GM18519 (cell line): ENCODE data around the gene CXCL5.

Source experiments
- ATAC-seq: cut with Tn5 transposase; IDR thresholded peaks from one replicate; pipeline ENCODE4 v1.9.1; 2021; ENCODE audit warnings: mild to moderate bottlenecking, moderate library complexity; ENCODE audit not compliant: unreplicated experiment, low FRiP score

The CXCL5 gene

DNA sequence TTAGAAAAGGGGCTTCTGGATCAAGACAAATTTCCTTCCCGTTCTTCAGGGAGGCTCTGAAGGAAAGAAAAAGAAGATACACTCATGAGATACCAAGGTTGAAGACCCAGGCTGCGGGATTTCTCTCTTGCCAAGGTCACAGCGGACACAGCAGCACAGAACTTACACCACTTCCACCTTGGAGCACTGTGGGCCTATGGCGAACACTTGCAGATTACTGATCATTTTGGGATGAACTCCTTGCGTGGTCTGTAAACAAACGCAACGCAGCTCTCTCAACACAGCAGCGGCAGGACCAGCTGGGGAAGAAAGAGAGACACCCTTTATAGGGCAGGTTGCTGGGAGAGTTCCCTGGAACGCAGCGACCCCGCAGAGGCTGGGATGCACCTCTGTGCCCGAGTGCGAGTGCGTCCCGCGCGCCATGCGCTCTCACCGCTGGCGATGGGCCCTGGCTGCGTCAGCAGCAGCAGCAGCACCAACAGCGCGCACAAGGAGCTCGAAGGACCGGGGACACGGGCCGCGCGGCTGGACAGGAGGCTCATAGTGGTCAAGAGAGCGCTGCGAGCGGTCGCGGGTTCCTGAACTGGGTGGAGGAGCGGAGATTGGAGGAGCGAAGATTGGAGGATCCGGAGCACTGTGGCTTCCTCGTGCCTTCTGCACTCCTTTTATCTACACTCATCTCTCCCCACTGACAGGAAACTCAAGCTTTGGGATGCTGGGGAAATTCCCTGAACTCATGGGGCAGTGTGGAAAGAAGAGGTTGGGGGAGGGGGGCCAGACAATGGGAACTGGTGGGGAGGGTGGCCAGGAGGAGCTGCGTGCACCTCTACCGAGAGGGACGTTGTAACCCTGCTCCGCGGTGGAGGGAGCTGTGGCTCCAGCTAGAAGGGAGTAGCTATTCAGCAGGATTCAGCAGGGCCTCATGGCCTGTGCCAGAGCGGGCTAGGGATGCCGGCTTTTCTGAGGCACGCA lies at the start of gene CXCL5:
TSS of gene CXCL5 (minus strand) at position 638 of the 972 bp plus-strand sequence. CDS start at position 542, 96 bp downstream.
- no peak for ATAC-seq

DNA sequence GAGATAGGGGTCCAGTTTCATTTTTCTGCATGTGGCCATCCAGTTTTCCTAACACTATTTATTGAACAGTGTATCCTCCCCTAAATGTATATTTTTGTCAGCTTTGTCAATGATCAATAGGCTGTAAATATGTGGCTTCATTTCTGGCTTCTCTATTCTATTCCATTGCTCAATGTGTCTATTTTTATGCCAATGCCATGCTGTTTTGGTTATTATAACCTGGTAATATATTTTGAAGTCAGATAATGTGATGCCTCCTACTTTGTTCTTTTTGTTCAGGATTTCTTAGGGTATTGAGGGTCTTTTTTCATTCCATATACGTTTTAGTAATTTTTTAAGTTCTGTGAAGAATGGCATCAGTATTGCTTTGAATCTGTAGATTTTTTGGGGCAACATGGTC lies 48.7 kb upstream of the CXCL5 start:
- no peak for ATAC-seq

DNA sequence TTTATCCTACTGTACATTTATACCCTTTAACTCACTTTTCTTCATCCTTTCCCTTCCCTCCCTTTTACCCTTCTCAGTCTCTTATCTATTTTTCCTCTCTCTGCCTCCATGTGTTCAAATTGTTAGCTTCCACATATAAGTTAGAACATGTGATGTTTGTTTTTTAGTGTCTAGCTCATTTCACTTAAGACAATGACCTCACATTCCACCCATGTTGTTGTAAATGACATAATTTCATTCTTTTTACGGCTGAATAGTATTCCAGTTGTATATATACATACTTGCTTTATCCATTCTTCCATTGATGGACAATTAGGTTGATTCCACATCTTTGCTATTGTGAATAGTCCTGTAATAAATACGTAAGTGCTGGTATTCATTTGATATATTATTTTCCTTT lies 47.3 kb upstream of the CXCL5 start:
- no peak for ATAC-seq

DNA sequence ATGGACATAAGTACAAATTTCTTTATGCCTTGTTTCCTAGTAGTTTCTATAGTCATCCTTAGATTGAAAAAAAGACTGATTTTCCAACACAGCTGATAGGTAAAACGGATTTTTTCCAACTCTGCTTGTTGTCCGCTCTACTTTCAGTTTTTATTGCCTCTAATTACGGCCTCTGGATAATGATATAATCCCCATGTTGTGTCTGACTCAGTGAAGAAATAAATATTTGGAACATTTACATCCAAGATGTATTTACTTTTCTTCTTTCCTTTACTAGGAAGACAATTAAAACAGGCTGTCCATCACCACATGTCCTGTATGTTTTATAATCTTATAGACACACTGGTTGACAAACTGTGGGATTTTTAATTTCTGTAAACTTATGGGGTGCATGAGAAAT lies 46.8 kb upstream of the CXCL5 start:
- ATAC-seq = no peak

DNA sequence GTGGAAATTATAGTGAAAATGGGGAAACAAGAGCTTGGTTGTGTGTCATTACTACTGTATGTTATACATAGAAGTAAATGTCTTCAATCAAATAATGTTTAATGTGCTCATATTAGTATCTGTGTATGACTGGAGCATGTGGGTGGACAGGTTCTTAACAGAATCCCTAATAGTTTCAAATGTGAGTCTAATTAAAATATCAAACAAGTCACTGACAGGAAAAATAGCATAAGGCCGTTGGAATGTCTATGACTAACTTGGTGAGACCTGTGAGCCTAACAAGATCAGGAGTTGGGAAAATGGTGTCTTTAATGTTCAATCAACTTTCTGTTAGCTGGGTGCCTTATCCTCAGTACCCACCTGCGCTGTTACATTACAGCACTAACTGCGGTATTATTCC lies 46.2 kb upstream of the CXCL5 start:
- no peak for ATAC-seq

DNA sequence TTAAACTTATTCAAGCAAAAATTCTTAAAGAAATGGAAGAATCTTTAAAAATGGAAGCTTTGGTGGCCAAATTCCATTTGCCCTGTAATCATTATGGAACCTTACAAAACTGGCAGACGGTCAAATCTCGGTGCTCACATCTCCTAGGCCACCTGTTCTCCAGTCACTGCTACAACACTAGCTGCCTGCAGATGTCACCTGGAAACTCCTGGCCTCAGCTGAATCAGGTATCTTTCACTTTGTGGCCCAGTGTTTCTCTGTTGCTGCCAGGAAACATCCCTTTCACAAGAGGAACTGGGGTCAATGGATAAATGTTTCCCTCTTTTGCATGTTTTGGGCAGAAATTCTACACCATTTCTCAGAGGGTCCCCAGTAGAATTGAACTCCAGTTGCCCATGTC lies 44.2 kb upstream of the CXCL5 start:
- ATAC-seq = no peak

DNA sequence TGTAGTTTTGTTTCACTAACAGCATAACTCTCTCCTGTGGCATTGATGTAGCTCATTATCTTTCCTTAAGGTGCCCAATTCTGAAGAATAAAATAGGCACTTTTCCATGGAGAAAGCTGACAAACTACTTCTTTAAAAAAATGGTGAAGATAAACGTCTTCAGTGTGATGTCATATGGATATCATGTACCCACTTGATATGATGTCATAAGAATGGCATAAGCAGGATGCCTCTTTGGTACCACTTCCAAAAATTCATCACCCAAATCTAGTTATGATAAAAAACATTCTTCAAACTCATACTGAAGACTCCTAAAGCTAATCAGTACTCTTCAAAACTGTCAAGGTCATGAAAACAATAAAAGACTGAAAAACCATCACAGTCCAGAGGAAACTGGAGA lies 42.9 kb upstream of the CXCL5 start:
- no peak for ATAC-seq

DNA sequence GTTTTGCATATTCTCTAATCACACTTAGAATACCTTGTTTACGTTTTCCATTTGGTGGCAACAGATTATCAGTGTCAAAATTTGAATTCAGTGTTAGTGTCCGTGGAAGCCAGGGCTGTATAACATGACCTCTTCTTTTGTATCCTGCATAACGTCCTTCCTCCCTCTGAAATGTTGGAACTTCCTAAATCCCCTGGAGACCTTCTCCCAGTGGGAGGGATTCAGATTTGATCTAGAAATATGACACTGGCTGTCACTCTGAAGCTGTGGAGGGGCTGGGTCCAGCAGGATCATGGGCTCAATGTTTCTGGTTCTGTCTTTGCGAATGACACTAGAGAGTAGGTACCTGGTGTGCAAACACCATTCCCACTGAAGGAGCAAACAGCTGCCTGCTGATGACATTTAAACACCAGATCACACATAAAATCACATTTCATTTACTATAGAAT lies 40.9 kb upstream of the CXCL5 start:
- ATAC-seq = no peak

DNA sequence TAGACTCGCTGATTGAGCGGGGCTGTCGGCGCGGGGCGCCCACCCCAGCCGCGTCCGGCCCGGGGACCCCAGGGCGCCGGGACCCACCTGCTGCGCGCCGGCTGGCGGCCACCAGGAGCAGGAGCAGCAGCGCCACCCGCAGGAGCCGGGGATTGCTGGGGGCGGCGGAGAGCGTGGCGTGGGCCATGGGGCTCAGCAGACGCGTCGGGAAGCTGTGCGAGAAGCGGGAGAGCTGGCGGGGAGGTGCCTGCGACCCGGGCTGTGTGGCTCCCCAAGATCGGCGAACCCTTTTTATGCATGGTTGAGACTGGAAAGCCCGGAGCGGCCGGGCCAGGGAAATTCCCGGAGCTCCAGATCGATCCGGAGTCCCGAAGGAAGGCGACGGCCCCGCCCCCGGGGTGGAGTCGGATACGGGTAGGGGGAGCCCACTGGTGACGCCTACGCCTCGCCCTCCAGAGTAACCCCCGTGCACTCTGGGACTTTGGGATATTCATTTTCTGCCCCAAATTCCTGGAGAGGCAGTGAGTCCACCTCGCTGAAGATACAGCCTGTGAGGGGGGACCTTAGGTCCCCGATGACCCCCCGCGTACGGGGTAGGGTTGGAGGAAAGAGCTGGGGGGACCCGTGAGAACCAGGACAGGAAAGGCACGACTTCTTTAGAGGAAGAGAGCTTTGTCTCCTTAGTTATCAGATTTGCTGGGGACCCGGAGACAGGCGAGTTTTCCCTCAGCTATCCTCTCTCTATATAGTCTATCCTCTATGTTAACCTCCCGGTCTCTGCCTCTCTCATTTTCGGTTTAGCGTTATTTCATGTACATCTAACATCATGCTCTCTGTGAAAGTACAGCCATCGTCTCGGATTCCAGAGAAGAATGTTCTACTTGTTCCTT lies 40.2 kb upstream of the CXCL5 start, which contains the start of gene CXCL3:
TSS of gene CXCL3 (minus strand) at position 265 of the 890 bp plus-strand sequence. CDS start at position 187, 78 bp downstream.
- peak; percentile 53 for ATAC-seq

DNA sequence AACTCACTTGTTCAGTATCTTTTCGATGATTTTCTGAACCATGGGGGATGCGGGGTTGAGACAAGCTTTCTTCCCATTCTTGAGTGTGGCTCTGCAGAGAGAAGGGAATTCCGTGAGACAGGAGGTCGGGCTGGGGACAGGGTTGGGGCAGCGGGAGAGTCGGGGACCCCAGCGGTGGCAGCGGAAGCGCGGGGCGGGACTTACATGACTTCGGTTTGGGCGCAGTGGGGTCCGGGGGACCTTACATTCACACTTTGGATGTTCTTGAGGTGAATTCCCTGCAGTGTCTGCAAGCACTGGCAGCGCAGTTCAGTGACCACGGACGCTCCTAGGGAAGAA lies 39.6 kb upstream of the CXCL5 start:
- peak; percentile 19 for ATAC-seq

DNA sequence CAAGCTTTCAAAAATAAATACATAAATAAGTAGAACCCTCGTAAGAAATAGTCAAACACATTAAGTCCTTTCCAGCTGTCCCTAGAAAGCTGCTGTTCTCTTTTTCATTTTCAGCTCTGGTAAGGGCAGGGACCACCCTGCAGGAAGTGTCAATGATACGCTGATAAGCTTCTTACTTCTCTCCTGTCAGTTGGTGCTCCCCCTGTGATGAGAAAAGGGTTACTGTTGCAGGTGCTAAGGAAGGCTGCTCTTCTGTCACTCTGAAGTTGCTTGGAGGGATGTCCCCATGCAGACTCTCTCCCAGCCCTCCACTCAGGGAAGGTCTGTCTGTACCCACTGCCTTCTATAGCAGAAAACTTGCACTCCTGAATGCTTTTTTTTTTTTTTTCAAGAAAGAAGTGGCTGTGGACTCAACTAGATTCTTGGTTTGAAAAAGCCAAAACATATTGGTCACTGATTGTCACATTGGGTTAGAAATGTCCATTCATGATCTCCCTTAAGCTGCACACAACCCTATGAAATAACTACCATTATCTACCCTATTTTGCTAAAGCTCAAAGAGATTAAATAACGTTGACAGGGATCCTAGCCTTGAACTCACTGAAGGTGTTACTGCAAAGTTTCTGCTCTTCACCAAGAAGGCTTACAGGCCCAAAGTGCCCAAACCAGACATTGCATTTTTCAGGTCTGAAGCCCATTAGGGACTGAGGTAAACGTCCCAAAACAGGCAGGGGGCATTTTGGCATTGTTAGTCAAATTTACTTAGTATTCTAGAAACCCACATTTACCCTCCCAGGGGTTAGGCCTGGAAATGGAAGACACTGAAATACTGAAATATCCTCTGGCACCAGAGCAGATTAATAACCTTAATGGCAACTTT lies 38.8 kb upstream of the CXCL5 start:
- ATAC-seq = no peak

DNA sequence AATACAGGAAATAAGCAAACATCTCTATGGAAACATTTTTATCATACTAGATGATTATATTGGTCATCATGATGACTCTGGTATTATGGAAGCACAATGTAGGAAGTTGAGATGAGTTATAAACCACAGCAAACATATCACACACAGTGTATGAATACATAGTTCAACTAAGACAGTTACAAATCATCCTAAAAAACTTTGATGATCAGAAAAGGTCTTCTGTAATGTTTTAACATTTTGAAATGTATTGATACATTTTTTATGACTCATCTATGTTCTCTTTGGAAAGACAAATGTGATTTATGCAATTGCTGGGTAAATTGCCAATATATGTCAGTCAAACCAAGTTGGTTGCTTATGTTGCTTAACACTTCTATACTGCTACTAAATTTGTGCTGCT lies 35.3 kb upstream of the CXCL5 start:
- no peak for ATAC-seq

DNA sequence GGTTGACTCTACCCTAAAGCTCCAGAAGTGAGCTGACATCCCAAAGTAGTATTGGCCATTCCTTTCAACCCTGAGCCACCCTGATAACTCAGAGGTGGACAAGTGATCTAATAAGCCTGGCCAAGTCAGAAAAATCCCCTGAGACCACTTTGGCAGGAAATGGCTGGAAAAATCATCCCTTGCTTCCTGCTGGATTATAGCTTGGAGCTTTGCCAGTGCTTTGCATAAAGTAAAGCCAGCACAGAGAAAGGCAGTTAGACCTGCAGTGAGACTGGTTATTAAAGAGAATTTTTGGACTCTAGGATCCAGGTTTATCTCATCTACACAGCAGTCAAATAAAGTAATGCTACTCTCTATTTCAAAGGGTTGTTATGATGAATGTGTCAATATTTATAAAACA lies 33.6 kb upstream of the CXCL5 start:
- no peak for ATAC-seq

DNA sequence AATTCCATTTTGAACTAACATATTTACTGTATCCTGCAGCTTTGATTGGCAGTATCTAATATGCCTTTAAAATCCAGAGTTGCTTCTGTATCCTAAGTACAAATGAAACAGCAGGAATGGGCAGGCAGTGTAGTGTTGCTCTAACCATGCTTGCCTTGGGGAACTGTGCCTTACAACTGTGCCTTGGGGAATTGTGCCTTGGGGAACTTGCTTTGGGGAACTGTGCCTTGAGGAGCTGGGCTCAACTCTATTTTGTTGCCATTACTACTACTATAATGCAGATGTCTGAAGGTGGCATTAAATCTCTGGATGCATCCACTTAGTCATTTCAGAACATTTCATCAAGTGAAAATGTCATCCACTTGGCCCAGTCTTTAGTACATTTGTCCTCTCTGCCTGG lies 33.1 kb upstream of the CXCL5 start:
- ATAC-seq = no peak

DNA sequence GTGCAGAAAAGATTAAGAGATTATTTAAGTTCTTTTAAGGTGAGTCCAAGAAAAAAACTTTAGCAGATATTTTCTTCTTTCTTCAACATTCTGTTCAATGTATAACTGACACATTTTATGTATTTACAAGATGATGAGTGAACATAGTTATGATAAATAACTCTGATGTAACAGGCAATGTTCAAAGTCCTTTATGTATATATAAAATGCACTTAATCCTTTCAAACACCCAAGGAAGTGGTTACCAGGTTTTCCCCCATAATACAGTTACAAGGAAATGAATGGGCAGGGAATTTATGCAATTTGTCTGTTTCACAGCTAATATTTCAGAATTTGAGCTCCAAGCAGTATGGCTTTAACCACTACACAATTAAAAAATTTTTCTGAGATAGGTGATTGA lies 31.8 kb upstream of the CXCL5 start:
- ATAC-seq = no peak

DNA sequence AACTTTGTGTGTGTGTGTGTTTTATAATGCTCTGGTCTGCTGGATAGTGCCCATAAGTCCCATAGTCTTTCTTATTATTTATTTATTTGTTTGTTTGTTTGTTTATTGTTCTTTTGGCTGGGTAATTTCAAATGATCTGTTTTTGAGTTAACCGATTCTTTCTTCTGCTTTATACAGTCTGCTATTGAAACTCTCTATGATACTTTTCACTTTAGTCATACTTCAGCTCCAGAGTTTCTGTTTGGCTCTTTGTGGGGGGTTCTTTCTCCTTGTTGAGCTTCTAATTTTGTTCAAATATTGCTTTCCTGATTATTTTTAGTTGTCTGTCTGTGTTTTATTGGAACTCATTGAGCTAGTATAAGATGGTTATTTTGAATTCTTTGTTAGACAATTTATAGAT lies 30.0 kb upstream of the CXCL5 start:
- no peak for ATAC-seq

DNA sequence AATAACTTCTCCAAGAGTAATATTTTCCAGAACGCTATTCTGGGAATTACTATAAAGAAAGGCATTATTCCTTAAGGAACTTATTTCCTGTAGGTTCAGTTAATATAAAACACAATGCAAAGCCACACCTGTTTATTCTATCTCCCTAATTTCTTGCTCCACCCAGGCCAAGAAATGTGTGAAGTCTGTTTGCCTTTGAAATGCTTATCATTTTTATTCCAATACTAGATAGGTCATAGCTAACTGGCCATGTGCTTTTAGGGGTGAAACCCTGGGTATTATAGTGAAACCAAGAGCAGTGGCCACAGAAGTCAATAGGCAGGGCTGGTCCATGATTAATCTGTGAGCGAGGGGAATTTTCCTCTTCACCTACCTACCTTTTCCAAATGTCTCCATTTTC lies 25.2 kb upstream of the CXCL5 start:
- ATAC-seq = no peak

DNA sequence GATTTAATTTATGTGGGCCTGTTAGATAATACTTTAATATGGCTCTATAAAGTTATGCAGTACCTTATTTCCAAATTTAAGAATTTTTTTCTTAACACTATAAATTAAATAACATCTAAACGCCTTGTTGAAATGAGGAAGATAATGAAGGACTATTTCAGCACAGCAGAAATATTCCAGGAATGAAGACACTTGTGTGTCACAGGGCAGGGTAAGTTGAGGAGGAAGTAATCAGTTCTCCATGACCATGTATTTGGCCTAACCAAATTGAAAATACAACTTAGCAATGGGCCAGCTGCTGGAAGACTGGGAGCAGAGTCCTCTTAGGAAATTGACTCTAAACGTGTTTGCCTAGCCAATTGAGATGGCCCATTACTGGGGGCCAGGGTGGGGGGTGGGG lies 23.1 kb upstream of the CXCL5 start:
- ATAC-seq = no peak

DNA sequence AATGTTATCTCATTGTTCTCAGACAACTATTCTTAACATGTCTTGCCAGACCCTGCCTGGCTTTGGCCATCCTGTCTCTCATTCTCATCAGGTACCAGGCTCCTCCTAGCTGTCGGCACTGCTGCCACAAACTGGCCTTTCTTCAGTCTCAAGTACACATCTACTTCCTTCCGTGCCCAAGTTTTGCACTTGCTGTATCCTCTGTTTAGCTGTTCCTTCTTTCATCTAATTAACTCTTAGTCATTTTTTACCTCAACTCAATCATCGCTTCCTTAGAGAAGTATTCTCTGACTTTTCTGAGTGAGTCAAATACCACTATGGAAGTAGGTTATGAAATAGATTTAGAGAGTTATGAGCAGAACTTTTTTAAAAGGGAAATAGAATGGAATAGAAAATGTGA lies 20.3 kb upstream of the CXCL5 start:
- no peak for ATAC-seq

DNA sequence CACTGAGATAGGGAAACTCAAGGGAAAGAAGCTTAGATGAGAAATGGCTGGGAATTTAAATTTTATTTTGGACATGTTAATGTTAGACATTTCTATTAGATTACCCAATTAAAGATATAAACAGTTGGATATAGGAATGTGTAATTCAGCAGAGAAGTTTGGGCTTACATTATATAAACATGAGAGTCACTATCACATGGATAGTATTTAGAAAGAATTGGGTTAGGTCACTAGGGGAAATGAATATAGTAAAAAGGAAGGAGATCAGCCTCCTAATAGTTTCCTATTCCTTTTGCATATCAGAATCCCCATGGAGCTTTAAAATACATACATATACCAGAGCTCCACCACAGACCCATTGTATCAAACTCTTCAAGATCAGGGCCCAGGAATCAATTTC lies 19.6 kb upstream of the CXCL5 start:
- ATAC-seq = no peak
